H1 (cell line): ENCODE results near the gene TUBGCP4. TPM values are rescaled to one million over a fixed set of nuclear protein-coding genes. Genes with fewer than 3 reads are reported as not detected.

Experiments
- CTCF ChIA-PET: fragments of 300-600 bp; sonication (Branson Sonifier 250); formaldehyde crosslinking; loops from one replicate; lab custom pipeline; 2021; ENCODE audit not compliant: partially characterized antibody; lab: Charles Lee
- POLR2A ChIA-PET: fragments of 300-600 bp; sonication (Branson Sonifier 250); formaldehyde crosslinking; loops from one replicate; lab custom pipeline; 2021; ENCODE audit warnings: inconsistent platforms; ENCODE audit not compliant: partially characterized antibody; lab: Charles Lee
- DNase-seq, 2 experiments: peaks; one replicate each; pipeline versions ENCODE4 v3.0.0 to v3.0.0-alpha.2; 2010 to 2022; ENCODE audit warnings: low spot score in 2 of 2, low read depth in 1 of 2, mixed read lengths in 1 of 2
- FAIRE-seq: peaks from 2 replicates; lab custom pipeline; 2011; peaks lifted over from hg19 to GRCh38; lab: Jason Lieb, UNC
- H2AFZ ChIP-seq: 2 replicates; pipeline ENCODE4 v1.8.1; 2012; ENCODE audit warnings: low read length, inconsistent platforms
- H2AK5ac ChIP-seq: 2 replicates; pipeline ENCODE4 v1.6.1; 2013; ENCODE audit warnings: low read depth, low read length
- H2BK120ac ChIP-seq: replicated peaks from 2 replicates; pipeline ENCODE3; 2013; ENCODE audit warnings: low read depth, low read length, inconsistent platforms
- H2BK12ac ChIP-seq: 2 replicates; pipeline ENCODE4 v1.6.1; 2013; ENCODE audit warnings: low read depth, low read length
- H2BK15ac ChIP-seq: 2 replicates; pipeline ENCODE4 v1.6.1; 2013; ENCODE audit warnings: low read length
- H2BK20ac ChIP-seq: 2 replicates; pipeline ENCODE4 v1.6.1; 2013; ENCODE audit warnings: low read length
- H2BK5ac ChIP-seq: 2 replicates; pipeline ENCODE4 v1.6.1; 2013; ENCODE audit warnings: low read depth, low read length
- H3K14ac ChIP-seq: 2 replicates; pipeline ENCODE4 v1.6.1; 2013; ENCODE audit warnings: inconsistent platforms; ENCODE audit not compliant: insufficient read length
- H3K18ac ChIP-seq: 2 replicates; pipeline ENCODE4 v1.6.1; 2013; ENCODE audit warnings: low read length; ENCODE audit errors: extremely low read depth
- H3K23ac ChIP-seq: 2 replicates; pipeline ENCODE4 v1.6.1; 2013; ENCODE audit warnings: inconsistent platforms; ENCODE audit not compliant: insufficient read length
- H3K23me2 ChIP-seq: 2 replicates; pipeline ENCODE4 v1.6.1; 2013; ENCODE audit warnings: low read depth, low read length
- H3K27ac ChIP-seq: 2 replicates; pipeline ENCODE4 v1.6.1; 2011; ENCODE audit warnings: low read depth, low read length, inconsistent platforms
- H3K27me3 ChIP-seq, 4 experiments: replicated peaks in 1 of 4; 1 replicate in 1 of 4; 2 replicates in 3 of 4; pipeline versions ENCODE4 v1.6.1 to v1.8.1; 2011 to 2013; ENCODE audit warnings: low read length in 3 of 4, mild to moderate bottlenecking in 3 of 4, inconsistent platforms in 2 of 4, mixed read lengths in 2 of 4, moderate library complexity in 1 of 4; ENCODE audit not compliant: control insufficient read depth in 3 of 4, insufficient read depth in 3 of 4; ENCODE audit errors: extremely low read depth in 1 of 4
- H3K36me3 ChIP-seq, 4 experiments: 2 replicates each; pipeline versions ENCODE4 v1.6.1 to v1.8.1; 2011 to 2013; ENCODE audit warnings: mild to moderate bottlenecking in 4 of 4, low read length in 3 of 4, moderate library complexity in 2 of 4, control low read depth in 1 of 4, inconsistent platforms in 1 of 4; ENCODE audit not compliant: insufficient read depth in 4 of 4, control insufficient read depth in 2 of 4
- H3K4ac ChIP-seq: replicated peaks from 2 replicates; pipeline ENCODE3; 2013; ENCODE audit warnings: low read length, low read depth, mixed read lengths, inconsistent platforms; ENCODE audit not compliant: insufficient read length
- H3K4me1 ChIP-seq, 4 experiments: replicated peaks in 1 of 4; 1 replicate in 1 of 4; 2 replicates in 3 of 4; pipeline versions ENCODE4 v1.6.1 to v1.8.1; 2011 to 2013; ENCODE audit warnings: low read length in 3 of 4, inconsistent platforms in 2 of 4, mixed read lengths in 1 of 4; ENCODE audit not compliant: insufficient read depth in 4 of 4, control insufficient read depth in 3 of 4
- H3K4me2 ChIP-seq, 2 experiments: 2 replicates each; pipeline versions ENCODE4 v1.6.1 to v1.8.1; 2011 to 2013; ENCODE audit warnings: low read depth in 2 of 2, low read length in 2 of 2, control low read depth in 1 of 2, inconsistent platforms in 1 of 2, mild to moderate bottlenecking in 1 of 2; ENCODE audit not compliant: insufficient read depth in 1 of 2
- H3K4me3 ChIP-seq, 4 experiments: fragments of 200-600, 300-600 bp in 1 of 4; sonication (generic), shearing (Covaris generic), sonication (Bioruptor Twin) in 1 of 4; 2 replicates each; pipeline versions ENCODE4 v1.5.1 to v1.8.1; 2011 to 2016; ENCODE audit warnings: low read length in 4 of 4, low read depth in 3 of 4, control low read depth in 2 of 4, inconsistent platforms in 2 of 4, mild to moderate bottlenecking in 2 of 4, mixed read lengths in 1 of 4, moderate library complexity in 1 of 4; ENCODE audit not compliant: insufficient read depth in 2 of 4; ENCODE audit errors: extremely low read depth in 1 of 4
- H3K56ac ChIP-seq: replicated peaks from 2 replicates; pipeline ENCODE3; 2013; ENCODE audit warnings: low read depth, mild to moderate bottlenecking, mixed read lengths, low read length, inconsistent platforms; ENCODE audit not compliant: insufficient read length
- H3K79me1 ChIP-seq: 2 replicates; pipeline ENCODE4 v1.6.1; 2013; ENCODE audit warnings: low read depth, low read length, control low read depth
- H3K79me2 ChIP-seq, 2 experiments: 2 replicates each; pipeline versions ENCODE4 v1.6.1 to v1.8.1; 2012 to 2013; ENCODE audit warnings: low read length in 2 of 2, mild to moderate bottlenecking in 2 of 2, inconsistent platforms in 1 of 2; ENCODE audit not compliant: insufficient read depth in 2 of 2, control insufficient read depth in 1 of 2
- H3K9ac ChIP-seq, 4 experiments: replicated peaks in 1 of 4; 1 replicate in 1 of 4; 2 replicates in 3 of 4; pipeline versions ENCODE4 v1.6.1 to v1.8.1; 2011 to 2013; ENCODE audit warnings: low read depth in 3 of 4, low read length in 3 of 4, control low read depth in 2 of 4, mild to moderate bottlenecking in 2 of 4, moderate library complexity in 2 of 4, inconsistent platforms in 1 of 4; ENCODE audit errors: extremely low read depth in 1 of 4
- H3K9me3 ChIP-seq, 2 experiments: 2 replicates each; pipeline versions ENCODE4 v1.6.1 to v1.8.1; 2012 to 2013; ENCODE audit warnings: mild to moderate bottlenecking in 2 of 2, moderate library complexity in 2 of 2, control low read depth in 1 of 2, inconsistent platforms in 1 of 2, low read depth in 1 of 2, low read length in 1 of 2, mixed read lengths in 1 of 2; ENCODE audit not compliant: insufficient read depth in 2 of 2
- H4K20me1 ChIP-seq, 2 experiments: replicated peaks in 1 of 2; 2 replicates each; pipeline versions ENCODE3 to v1.8.1; 2011 to 2013; ENCODE audit warnings: inconsistent platforms in 2 of 2, low read length in 2 of 2, mild to moderate bottlenecking in 1 of 2; ENCODE audit not compliant: insufficient read depth in 2 of 2, control insufficient read depth in 1 of 2
- H4K5ac ChIP-seq: 2 replicates; pipeline ENCODE4 v1.6.1; 2013; ENCODE audit warnings: low read length, low read depth, mixed read lengths, inconsistent platforms; ENCODE audit not compliant: insufficient read length
- H4K8ac ChIP-seq: 2 replicates; pipeline ENCODE4 v1.8.0; 2013; ENCODE audit warnings: mild to moderate bottlenecking, moderate library complexity, low read length, inconsistent platforms; ENCODE audit not compliant: insufficient read depth; ENCODE audit errors: extremely low read depth
- H4K91ac ChIP-seq: replicated peaks from 2 replicates; pipeline ENCODE3; 2013; ENCODE audit warnings: low read length, mixed read lengths, inconsistent platforms; ENCODE audit not compliant: insufficient read length
- FOSL1 ChIP-seq: IDR thresholded peaks from 2 replicates; pipeline ENCODE4 v1.6.1; 2011; ENCODE audit warnings: mild to moderate bottlenecking, low read depth, low read length, moderate library complexity; ENCODE audit not compliant: insufficient read depth
- PHF8 ChIP-seq: fragments of 200-600 bp; sonication (generic); conservative IDR thresholded peaks from 2 replicates; pipeline ENCODE4 v1.7.1; 2012; ENCODE audit warnings: low read depth, mild to moderate bottlenecking, inconsistent platforms, low read length, moderate library complexity
- POLR2A ChIP-seq, 2 experiments: IDR thresholded peaks; 1 replicate in 1 of 2; 2 replicates in 1 of 2; pipeline ENCODE4 v1.6.1; 2011; ENCODE audit warnings: low read depth in 2 of 2, low read length in 2 of 2, mild to moderate bottlenecking in 2 of 2; ENCODE audit errors: control extremely low read depth in 1 of 2
- SAP30 ChIP-seq: fragments of 300-600 bp; sonication (generic); IDR thresholded peaks from 2 replicates; pipeline ENCODE4 v1.7.1; 2012; ENCODE audit warnings: low read length, moderate library complexity, mild to moderate bottlenecking, inconsistent platforms; ENCODE audit not compliant: insufficient read depth, insufficient replicate concordance
- SIN3A ChIP-seq, 2 experiments: IDR thresholded peaks in 1 of 2; conservative IDR thresholded peaks in 1 of 2; 2 replicates each; pipeline ENCODE4 v1.6.1; 2011 to 2012; ENCODE audit warnings: low read length in 2 of 2, improper control_type of control experiment in 1 of 2, low read depth in 1 of 2, mild to moderate bottlenecking in 1 of 2
- WGBS, 2 experiments: shearing (Covaris generic) in 1 of 2; methylation state at CpG; one replicate each; pipeline versions ENCODE4 v1.1.6 to v1.1.7; 2013 to 2015; ENCODE audit warnings: low lambda C conversion rate in 2 of 2, mixed read lengths in 2 of 2, inconsistent platforms in 1 of 2, low coverage in 1 of 2, missing lambda C conversion rate in 1 of 2; ENCODE audit not compliant: insufficient replicate concordance in 2 of 2, insufficient coverage in 1 of 2, insufficient read length in 1 of 2; ENCODE audit errors: extremely low coverage in 1 of 2, missing lambda C conversion rate in 1 of 2; 5-methylcytosine and 5-hydroxymethylcytosine counted together
- polyA plus RNA-seq, 7 experiments: library from polyadenylated mRNA; depleted of rRNA in 3 of 7; stranded (reverse) in 5 of 7; unstranded in 2 of 7; fragments of >200 nt in 5 of 7; fragments of 200-250 nt in 2 of 7; gene quantifications; 1 replicate in 5 of 7; 2 replicates in 1 of 7; 4 replicates in 1 of 7; pipeline versions ENCODE4 v1.2.1 to v1.2.3, GENCODE V29; 2011 to 2013; ENCODE audit warnings: missing spikeins in 2 of 7, mixed read lengths in 2 of 7
- total RNA-seq: library from RNA; stranded (reverse); fragmentation: NEBNext Ultra II Directional; extraction: Animal tissue kit (Norgen Biotek cat#: 25700); gene quantifications from 2 replicates; pipeline ENCODE4 v1.2.1, GENCODE V29; 2021
- TF ChIP-seq, protein P1 (sequence below), 3 experiments: IDR thresholded peaks; 1 replicate in 2 of 3; 2 replicates in 1 of 3; pipeline versions ENCODE4 v1.5.1 to v1.6.1; 2011; ENCODE audit warnings: low read length in 3 of 3, mild to moderate bottlenecking in 3 of 3, inconsistent platforms in 2 of 3, low read depth in 1 of 3, moderate library complexity in 1 of 3; ENCODE audit not compliant: insufficient read depth in 1 of 3; ENCODE audit errors: control extremely low read depth in 1 of 3

TUBGCP4 gene
- total and polyA plus RNA-seq, 2 of the 8 experiments (the other 6 are each of a cell fraction or from before 2014, with no cell fraction given) = 7.3 to 23.4 TPM

DNA sequence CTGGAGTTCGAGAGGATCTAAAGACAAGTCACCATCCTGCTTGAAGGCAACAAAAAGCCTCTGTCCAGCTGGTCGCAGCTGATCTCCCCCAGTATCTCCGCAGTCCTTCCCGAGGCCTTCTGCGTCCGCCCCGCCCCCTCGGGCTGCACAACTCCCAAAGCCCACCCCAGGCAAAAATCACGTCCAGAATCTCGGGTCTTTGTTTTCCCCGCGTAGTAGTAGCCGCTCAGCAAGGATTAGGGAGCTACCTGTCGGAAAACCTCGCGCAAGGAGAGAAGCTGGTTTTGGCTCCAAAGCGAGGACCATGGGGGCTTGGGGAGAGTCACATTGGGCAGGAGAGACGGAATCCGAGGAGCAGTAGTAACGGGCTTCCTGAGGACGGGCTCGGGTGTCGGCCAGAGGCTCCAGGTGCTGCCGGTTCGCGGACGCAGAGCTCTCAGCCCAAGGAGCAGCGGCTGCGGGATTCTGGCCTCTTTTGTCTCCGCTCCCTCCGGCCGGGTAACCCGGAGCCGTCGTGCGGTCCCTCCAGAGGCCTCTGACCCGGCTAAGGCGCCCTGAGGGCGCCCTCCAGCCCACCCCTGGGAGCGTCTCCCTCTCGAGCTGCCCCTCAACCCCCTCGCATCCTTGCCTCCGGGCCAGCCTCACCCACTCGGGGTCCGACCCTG, 459 bp upstream of the TUBGCP4 start:
- Histone ChIP-seq H3K79me1 (peaks cover 11% of the 10 kb centered on the region), H2AFZ (peak overlapping the region; percentile 77), H3K18ac (no peak overlapping the region; the same call in 1 of the 2 replicates), H3K4me3 (peak overlapping the region; percentile 78 to 98 (median 88)), H4K8ac (peak overlapping the region; percentile 73; the same call in 1 of the 2 replicates), H3K9ac (peak overlapping the region; percentile 74 to 90 (median 84)), H2BK12ac (no peak overlapping the region), H4K5ac (peak overlapping the region; percentile 10), H3K4me1 (peaks cover 2 to 12% (median 3%) of the 10 kb centered on the region in 4 experiments; a peak in 6 of 7 replicates), H4K20me1 (peaks cover 6% of the 10 kb centered on the region in 2 experiments), H3K56ac (peak overlapping the region; percentile 47), H3K79me2 (peaks cover 4 to 39% of the 10 kb centered on the region in 2 experiments; a peak in 3 of 4 replicates), H2BK120ac (no peak overlapping the region), H3K4ac (no peak overlapping the region), H2AK5ac (no peak overlapping the region), H2BK15ac (no peak overlapping the region), H3K36me3 (peaks cover 6 to 35% (median 17%) of the 10 kb centered on the region in 4 experiments), H3K4me2 (peak overlapping the region; percentile 77 to 95), H3K9me3 (no peaks in the 10 kb centered on the region), H2BK20ac (no peak overlapping the region), H3K27ac (peak overlapping the region; percentile 33; the same call in 1 of the 2 replicates), H3K23me2 (peaks cover 5% of the 10 kb centered on the region; the same call in 1 of the 2 replicates), H2BK5ac (peak overlapping the region; percentile 20; the same call in 1 of the 2 replicates), H3K27me3 (no peaks in the 10 kb centered on the region), H4K91ac (peak overlapping the region; percentile 52), H3K14ac (no peak overlapping the region), H3K23ac (no peak overlapping the region)
- DNase-seq (no peak), FAIRE-seq (no peak)
- ChIA-PET CTCF (interaction anchor here (0.6 to 1.6 kb wide), 4 partner anchors 10 to 172 kb away, joined by 3 to 11 read pairs (median 6); no protein-coding TSS in a partner anchor), POLR2A (interaction anchor here (0.7 to 2.4 kb wide), 7 partner anchors 8 to 142 kb away, joined by 3 to 26 read pairs (median 3); no protein-coding TSS in a partner anchor)
- WGBS, 2 experiments = 2% methylated on average over 30 of the region's 45 CpGs; no CpG with 5 or more reads in 1 of the 2 experiments
- no peak for TF ChIP-seq FOSL1
- peak; percentile 95 for TF ChIP-seq SAP30
- no peak for TF ChIP-seq POLR2A (IDR thresholded peaks at IDR 0.05; ENCODE audit: control extremely low read depth in 1 of 2, low read depth in 2 of 2, low read length in 2 of 2)
- peak; percentile 41 to 63; a peak in 1 of 4 replicates for TF ChIP-seq SIN3A (conservative IDR thresholded peaks at IDR 0.05 in 1 of 2, IDR thresholded peaks at IDR 0.05 in 1 of 2; ENCODE audit: low read depth in 1 of 2, low read length in 2 of 2)
- peak; percentile 84 for TF ChIP-seq PHF8
- TF ChIP-seq, protein P1, sequence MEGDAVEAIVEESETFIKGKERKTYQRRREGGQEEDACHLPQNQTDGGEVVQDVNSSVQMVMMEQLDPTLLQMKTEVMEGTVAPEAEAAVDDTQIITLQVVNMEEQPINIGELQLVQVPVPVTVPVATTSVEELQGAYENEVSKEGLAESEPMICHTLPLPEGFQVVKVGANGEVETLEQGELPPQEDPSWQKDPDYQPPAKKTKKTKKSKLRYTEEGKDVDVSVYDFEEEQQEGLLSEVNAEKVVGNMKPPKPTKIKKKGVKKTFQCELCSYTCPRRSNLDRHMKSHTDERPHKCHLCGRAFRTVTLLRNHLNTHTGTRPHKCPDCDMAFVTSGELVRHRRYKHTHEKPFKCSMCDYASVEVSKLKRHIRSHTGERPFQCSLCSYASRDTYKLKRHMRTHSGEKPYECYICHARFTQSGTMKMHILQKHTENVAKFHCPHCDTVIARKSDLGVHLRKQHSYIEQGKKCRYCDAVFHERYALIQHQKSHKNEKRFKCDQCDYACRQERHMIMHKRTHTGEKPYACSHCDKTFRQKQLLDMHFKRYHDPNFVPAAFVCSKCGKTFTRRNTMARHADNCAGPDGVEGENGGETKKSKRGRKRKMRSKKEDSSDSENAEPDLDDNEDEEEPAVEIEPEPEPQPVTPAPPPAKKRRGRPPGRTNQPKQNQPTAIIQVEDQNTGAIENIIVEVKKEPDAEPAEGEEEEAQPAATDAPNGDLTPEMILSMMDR (IDR thresholded peaks at IDR 0.05; ENCODE audit: control extremely low read depth in 1 of 3, insufficient read depth in 1 of 3, low read depth in 1 of 3, low read length in 3 of 3) = no peak
